GM12878 (cell line): Measurements from ENCODE around the gene ISL2. TPM values are rescaled to one million over a fixed set of nuclear protein-coding genes. Genes with fewer than 3 reads are reported as not detected.

Experiments used
- ATAC-seq: fragments of 200-7000 bp; cut with Tn5 transposase; 3 replicates; pipeline ENCODE4 v1.9.1; 2020; ENCODE audit warnings: mild to moderate bottlenecking, moderate library complexity
- BruUV-seq: library from RNA; stranded (reverse); fragments of 400-500 nt; replicated peaks from 2 replicates; lab custom pipeline; 2021; lab: Mats Ljungman, UMichigan
- CTCF ChIA-PET: fragments of 300-600 bp; sonication (Branson Sonifier 250); formaldehyde crosslinking; extraction: SDS; loops from one replicate; lab custom pipeline; 2021; ENCODE audit warnings: inconsistent platforms; lab: Yijun Ruan, JAX
- POLR2A ChIA-PET: fragments of 350-600 bp; formaldehyde crosslinking; extraction: SDS; loops from one replicate; lab custom pipeline; 2021; ENCODE audit warnings: inconsistent platforms; lab: Charles Lee
- RAD21 ChIA-PET: fragments of 300-600 bp; sonication (Branson Sonifier 250); formaldehyde crosslinking; loops from one replicate; lab custom pipeline; 2023; ENCODE audit warnings: antibody characterized with exemption; ENCODE audit not compliant: unreplicated experiment; lab: Charles Lee
- SMC1A ChIA-PET: fragments of 300-600 bp; sonication (Branson Sonifier 250); formaldehyde crosslinking; loops from one replicate; lab custom pipeline; 2023; ENCODE audit not compliant: unreplicated experiment, uncharacterized antibody; lab: Charles Lee
- DNase-seq: peaks from one replicate; pipeline ENCODE4 v3.0.0-alpha.2; 2011; ENCODE audit warnings: low read depth, low spot score
- FAIRE-seq: peaks from 3 replicates; lab custom pipeline; 2011; peaks lifted over from hg19 to GRCh38; lab: Jason Lieb, UNC
- H2AFZ ChIP-seq: 2 replicates; pipeline ENCODE4 v1.6.0; 2011; ENCODE audit warnings: low read depth, low read length, control low read depth; ENCODE audit not compliant: control insufficient read depth
- H3K27ac ChIP-seq: 2 replicates; pipeline ENCODE4 v1.5.1; 2011; ENCODE audit warnings: control low read depth; ENCODE audit not compliant: control insufficient read depth, insufficient read depth
- H3K27me3 ChIP-seq, 2 experiments: replicated peaks in 1 of 2; 2 replicates each; pipeline versions ENCODE4 v1.6.0 to v1.6.1; 2011; ENCODE audit warnings: low read length in 1 of 2; ENCODE audit not compliant: control insufficient read depth in 2 of 2, insufficient read depth in 2 of 2
- H3K36me3 ChIP-seq, 2 experiments: 2 replicates each; pipeline ENCODE4 v1.5.1; 2011; ENCODE audit warnings: low read length in 1 of 2; ENCODE audit not compliant: control insufficient read depth in 2 of 2, insufficient read depth in 2 of 2
- H3K4me1 ChIP-seq: 2 replicates; pipeline ENCODE4 v1.6.1; 2011; ENCODE audit warnings: mild to moderate bottlenecking, low read length, moderate library complexity, mixed read lengths; ENCODE audit not compliant: control insufficient read depth, insufficient read depth
- H3K4me2 ChIP-seq: 2 replicates; pipeline ENCODE4 v1.6.0; 2011; ENCODE audit warnings: control low read depth; ENCODE audit not compliant: control insufficient read depth, insufficient read depth
- H3K4me3 ChIP-seq: fragments of 200-600 bp; sonication (generic); 2 replicates; pipeline ENCODE4 v1.5.1; 2016
- H3K79me2 ChIP-seq: 2 replicates; pipeline ENCODE4 v1.6.0; 2011; ENCODE audit warnings: low read length; ENCODE audit not compliant: control insufficient read depth, insufficient read depth
- H3K9ac ChIP-seq: 2 replicates; pipeline ENCODE4 v1.8.0; 2011; ENCODE audit warnings: low read length, control low read depth, mixed read lengths; ENCODE audit not compliant: control insufficient read depth, insufficient read depth
- H3K9me3 ChIP-seq: replicated peaks from 3 replicates; pipeline ENCODE4 v1.5.1; 2011; ENCODE audit warnings: mild to moderate bottlenecking, low read length; ENCODE audit not compliant: control insufficient read depth, insufficient read depth
- H4K20me1 ChIP-seq: 2 replicates; pipeline ENCODE4 v1.6.0; 2011; ENCODE audit not compliant: control insufficient read depth, insufficient read depth
- ASH2L ChIP-seq: fragments of 300-600, 200-600 bp; sonication (generic); IDR thresholded peaks from 2 replicates; pipeline ENCODE4 v1.6.1; 2017; ENCODE audit warnings: low read depth, mild to moderate bottlenecking, borderline replicate concordance
- BACH1 ChIP-seq: fragments of 450-650 bp; IDR thresholded peaks from 2 replicates; pipeline ENCODE4 v1.6.1; 2017; ENCODE audit warnings: mild to moderate bottlenecking, borderline replicate concordance
- FOS ChIP-seq: IDR thresholded peaks from 3 replicates; pipeline ENCODE4 v1.6.1; 2011; ENCODE audit warnings: borderline replicate concordance; ENCODE audit not compliant: insufficient read length; ENCODE audit errors: extremely low read depth
- MXI1 ChIP-seq: fragments of 150-350 bp; IDR thresholded peaks from 2 replicates; pipeline ENCODE4 v1.6.1; 2011; ENCODE audit warnings: low read depth, mild to moderate bottlenecking, inconsistent platforms, low read length, improper control_type of control experiment
- PAX5 ChIP-seq: IDR thresholded peaks from 2 replicates; pipeline ENCODE4 v1.6.1; 2011; ENCODE audit warnings: low read depth, low read length, borderline replicate concordance
- RAD51 ChIP-seq: fragments of 450-650 bp; IDR thresholded peaks from 2 replicates; pipeline ENCODE4 v1.6.1; 2016; ENCODE audit warnings: moderate library complexity, mild to moderate bottlenecking, inconsistent platforms
- RB1 ChIP-seq: fragments of 450-650 bp; formaldehyde crosslinking; IDR thresholded peaks from 2 replicates; pipeline ENCODE4 v1.6.1; 2017; ENCODE audit warnings: mild to moderate bottlenecking, borderline replicate concordance
- SUZ12 ChIP-seq: fragments of 200-600 bp; sonication (generic); IDR thresholded peaks from one replicate; pipeline ENCODE4 v1.6.1; 2018; ENCODE audit warnings: antibody characterized with exemption, mild to moderate bottlenecking; ENCODE audit not compliant: unreplicated experiment
- ZNF274 ChIP-seq: IDR thresholded peaks from one replicate; pipeline ENCODE4 v1.8.0; 2011; ENCODE audit not compliant: insufficient read length, insufficient read depth
- WGBS: methylation state at CpG from one replicate; pipeline ENCODE4 v1.1.6; 2016; ENCODE audit warnings: low lambda C conversion rate; ENCODE audit not compliant: insufficient replicate concordance, insufficient coverage; ENCODE audit errors: missing lambda C conversion rate; 5-methylcytosine and 5-hydroxymethylcytosine counted together
- in situ Hi-C: fragments of 300-500 bp; cut with MboI; formaldehyde crosslinking; loops from 9 replicates; pipeline ENCODE4 v1.14.3; 2018; ENCODE audit warnings: mixed read lengths
- intact Hi-C: fragments of 100-400 bp; cut with micrococcal nuclease; formaldehyde crosslinking; loops from one replicate; pipeline ENCODE4 v1.14.2; 2022; ENCODE audit not compliant: unreplicated experiment
- polyA plus RNA-seq, 11 experiments: library from polyadenylated mRNA; depleted of rRNA in 4 of 11; unstranded in 6 of 11; stranded (reverse) in 5 of 11; fragments of >200 nt; fragmentation: Nextera tagmentation in 4 of 11; fragmentation: Illumina TruSeq in 1 of 11; extraction: Ambion mirVana in 4 of 11; extraction: Trizol in 1 of 11; gene quantifications; 1 replicate in 1 of 11; 2 replicates in 10 of 11; pipeline versions ENCODE4 v1.2.1 to v1.2.3, GENCODE V29; 2011 to 2016; ENCODE audit warnings: inconsistent platforms in 2 of 11, missing spikeins in 2 of 11, low read depth in 1 of 11
- total RNA-seq, 4 experiments: library from RNA; depleted of rRNA in 3 of 4; stranded (reverse); fragments of >200 nt in 3 of 4; fragmentation: Illumina TruSeq in 1 of 4; extraction: Trizol in 1 of 4; gene quantifications; 2 replicates each; pipeline versions ENCODE4 v1.2.1 to v1.2.3, GENCODE V29; 2013 to 2021

Gene ISL2
- total and polyA plus RNA-seq, 10 of the 15 experiments (the other 5 are each of a cell fraction or from before 2014, with no cell fraction given) = 0.05 to 0.26 (median 0.08) TPM; not detected in 7

- no peak overlapping the region for H3K27ac ChIP-seq
- H3K9me3 ChIP-seq = no peaks in the 10 kb centered on the region; the same call in 1 of the 3 replicates
- H3K4me2 ChIP-seq = peak overlapping the region; percentile 100
- ATAC-seq (no peak), DNase-seq (no peak), FAIRE-seq (no peak)
- TF ChIP-seq FOS = no peak
- no peak for TF ChIP-seq MXI1
- no peak for TF ChIP-seq ZNF274
- H3K36me3 ChIP-seq = no peaks in the 10 kb centered on the region
- ChIA-PET RAD21 (interaction anchor here (0.6 to 1.2 kb wide), 2 partner anchors 9 to 34 kb away, joined by 3 read pairs; partner anchors contain the start of genes ETFA and ISL2), SMC1A (interaction anchor here (1.0 to 1.3 kb wide), 2 partner anchors 115 to 521 kb away, joined by 3 read pairs; no protein-coding TSS in a partner anchor), CTCF (interaction anchor here (1.1 to 1.9 kb wide), 3 partner anchors 12 to 17 kb away, joined by 3 to 7 read pairs (median 3); no protein-coding TSS in a partner anchor), POLR2A (no interaction called here)
- no peak overlapping the region for H3K9ac ChIP-seq
- H3K4me3 ChIP-seq = peak overlapping the region; percentile 68; the same call in 1 of the 2 replicates
- WGBS = 30% methylated on average over 7 of the region's 7 CpGs
- no peak overlapping the region for H2AFZ ChIP-seq
- in situ Hi-C loops (no loop called here), intact Hi-C loops (loop anchor here (5.0 kb wide), 1 partner anchor 497 kb away; no protein-coding TSS in a partner anchor)
- BruUV-seq = no TSS peak
- H3K79me2 ChIP-seq = no peaks in the 10 kb centered on the region
- peaks cover 19 to 37% of the 10 kb centered on the region in 2 experiments for H3K27me3 ChIP-seq
- H4K20me1 ChIP-seq = no peaks in the 10 kb centered on the region
- H3K4me1 ChIP-seq = peaks cover 13% of the 10 kb centered on the region
Measured at GRCh38 chr15:76345583-76345879, 9.0 kb downstream of the ISL2 start.

GRCh38 chr15:76345880-76346668, 9.5 kb downstream of the ISL2 start:
- POLR2A ChIA-PET = interaction anchor here (0.6 kb wide), 1 partner anchor 10 kb away, joined by 3 read pairs; the partner anchor contains the start of gene ISL2
- DNase-seq = no peak

More at GRCh38 chr15:76345880-76346668, 9.5 kb downstream of the ISL2 start:
- H3K4me2 ChIP-seq = peak overlapping the region; percentile 100
- no peak overlapping the region for H3K27ac ChIP-seq
- intact Hi-C loops = loop anchor here (5.0 kb wide), 1 partner anchor 496 kb away; no protein-coding TSS in a partner anchor
- H4K20me1 ChIP-seq = no peaks in the 10 kb centered on the region
- H3K4me3 ChIP-seq = peak overlapping the region; percentile 68
- H3K27me3 ChIP-seq = peaks cover 15 to 35% of the 10 kb centered on the region in 2 experiments
- in situ Hi-C loops = no loop called here
- H3K79me2 ChIP-seq = no peaks in the 10 kb centered on the region
- no peak for TF ChIP-seq RAD51
- TF ChIP-seq ASH2L = no peak
- TF ChIP-seq PAX5 = no peak
- no peak for TF ChIP-seq BACH1
- TF ChIP-seq SUZ12 = peak; percentile 18
- TF ChIP-seq RB1 = no peak
- FAIRE-seq (no peak), ATAC-seq (peak; percentile 80)
- peak overlapping the region; percentile 61 for H2AFZ ChIP-seq
- SMC1A ChIA-PET = interaction anchor here (1.0 to 1.3 kb wide), 2 partner anchors 115 to 520 kb away, joined by 3 read pairs; no protein-coding TSS in a partner anchor
- RAD21 ChIA-PET = interaction anchor here (0.6 kb wide), 1 partner anchor 35 kb away, joined by 3 read pairs; the partner anchor contains the start of gene ETFA
- WGBS = 3% methylated on average over 57 of the region's 65 CpGs
- H3K9me3 ChIP-seq = no peaks in the 10 kb centered on the region; the same call in 2 of the 3 replicates
- H3K36me3 ChIP-seq = no peaks in the 10 kb centered on the region
- peak overlapping the region; percentile 35; the same call in 1 of the 2 replicates for H3K9ac ChIP-seq
- CTCF ChIA-PET = interaction anchor here (1.1 to 1.9 kb wide), 4 partner anchors 12 to 155 kb away, joined by 3 to 7 read pairs (median 3); no protein-coding TSS in a partner anchor
- peaks cover 11% of the 10 kb centered on the region; the same call in 1 of the 2 replicates for H3K4me1 ChIP-seq
- BruUV-seq = no TSS peak
